Measurements from ENCODE around the gene C9orf57. TPM values are rescaled to one million over a fixed set of nuclear protein-coding genes. Genes with fewer than 3 reads are reported as not detected.
"Not testable (repeated sequence)": the region's sequence is repeated elsewhere in the genome, so short reads cannot be mapped to it uniquely, and the experiment has no call there.

Gene C9orf57
- not detected for total RNA-seq

GRCh38 chr9:72060513-72060912 is at the start of gene C9orf57:
C9orf57 (minus strand) TSS chr9:72060613; CDS start chr9:72059331, 1,282 bp downstream.
- intact Hi-C loops (cut with DNase I; ENCODE audit: low total_unique reads) = no loop called here
- TF ChIP-seq POLR2A (IDR thresholded peaks at IDR 0.05) (no peak), CTCF (IDR thresholded peaks at IDR 0.05) (no peak)

GRCh38 chr9:72102520-72102919 is 42.1 kb upstream of the C9orf57 start:
- TF ChIP-seq POLR2A (IDR thresholded peaks at IDR 0.05) (no peak), CTCF (IDR thresholded peaks at IDR 0.05) (no peak)
- intact Hi-C loops (cut with DNase I; ENCODE audit: low total_unique reads) = no loop called here
- H3K4me3 ChIP-seq (ENCODE audit: low read depth, poor library complexity, severe bottlenecking) = no peak overlapping the region
- WGBS, 2 donors = 83 to 92% methylated on average over 2 of the region's 2 CpGs
- no peak for DNase-seq (ENCODE audit: low spot score in 2 of 2)

More at GRCh38 chr9:72060513-72060912, at the start of gene C9orf57:
- DNase-seq (ENCODE audit: low spot score in 2 of 2) = no peak
- H3K4me3 ChIP-seq (ENCODE audit: low read depth, poor library complexity, severe bottlenecking) = no peak within 1 kb of the TSS
- 92 to 93% methylated on average over 4 of the region's 4 CpGs for WGBS, 2 donors

- 57 to 61% methylated on average over 3 of the region's 3 CpGs for WGBS, 2 donors
- H3K4me3 ChIP-seq (ENCODE audit: low read depth, poor library complexity, severe bottlenecking); DNase-seq (ENCODE audit: low spot score in 2 of 2): not testable (repeated sequence)
- intact Hi-C loops (cut with DNase I; ENCODE audit: low total_unique reads) = loop anchor here (5.0 kb wide), 1 partner anchor 152 kb away; no protein-coding TSS in a partner anchor
Measured at GRCh38 chr9:72095520-72095919, 35.1 kb upstream of the C9orf57 start.

- H3K4me3 ChIP-seq (ENCODE audit: low read depth, poor library complexity, severe bottlenecking) = no peak overlapping the region
- intact Hi-C loops (cut with DNase I; ENCODE audit: low total_unique reads) = no loop called here
- 67 to 75% methylated on average over 6 of the region's 6 CpGs for WGBS, 2 donors
- no peak for DNase-seq (ENCODE audit: low spot score in 2 of 2)
- TF ChIP-seq CTCF (IDR thresholded peaks at IDR 0.05) = no peak
- no peak for TF ChIP-seq POLR2A (IDR thresholded peaks at IDR 0.05)
Measured at GRCh38 chr9:72092820-72093219, 32.4 kb upstream of the C9orf57 start.

- intact Hi-C loops (cut with DNase I; ENCODE audit: low total_unique reads) = no loop called here
- H3K4me3 ChIP-seq (ENCODE audit: low read depth, poor library complexity, severe bottlenecking) = no peak overlapping the region
- WGBS, 2 donors = 36 to 55% methylated on average over 2 of the region's 2 CpGs
- TF ChIP-seq CTCF (IDR thresholded peaks at IDR 0.05) (no peak), POLR2A (IDR thresholded peaks at IDR 0.05) (no peak)
- DNase-seq (ENCODE audit: low spot score in 2 of 2) = no peak
Measured at GRCh38 chr9:72089451-72090130, 29.2 kb upstream of the C9orf57 start.

- intact Hi-C loops (cut with DNase I; ENCODE audit: low total_unique reads) = no loop called here
- H3K4me3 ChIP-seq (ENCODE audit: low read depth, poor library complexity, severe bottlenecking) = no peak overlapping the region
- TF ChIP-seq POLR2A (IDR thresholded peaks at IDR 0.05) = no peak
- DNase-seq (ENCODE audit: low spot score in 2 of 2) = no peak
- 48 to 49% methylated on average over 2 of the region's 2 CpGs for WGBS, 2 donors
Measured at GRCh38 chr9:72082536-72082935, 22.1 kb upstream of the C9orf57 start.

GRCh38 chr9:72074666-72075065 is 14.3 kb upstream of the C9orf57 start:
- not testable (repeated sequence) for DNase-seq (ENCODE audit: low spot score in 2 of 2)

More at GRCh38 chr9:72074666-72075065, 14.3 kb upstream of the C9orf57 start:
- H3K4me3 ChIP-seq (ENCODE audit: low read depth, poor library complexity, severe bottlenecking); intact Hi-C loops (cut with DNase I; ENCODE audit: low total_unique reads): not testable (repeated sequence)
- WGBS, 2 donors = 88 to 93% methylated on average over 2 of the region's 2 CpGs

All from lower leg skin (tissue), 4 donors.